Raji (cell line): ENCODE results near the gene AUTS2.

Experiments used
- POLR2A ChIP-seq: IDR thresholded peaks from 2 replicates; pipeline ENCODE4 v1.6.1; 2011; ENCODE audit warnings: low read depth, low read length, control low read depth; ENCODE audit not compliant: insufficient read depth

Gene AUTS2

DNA sequence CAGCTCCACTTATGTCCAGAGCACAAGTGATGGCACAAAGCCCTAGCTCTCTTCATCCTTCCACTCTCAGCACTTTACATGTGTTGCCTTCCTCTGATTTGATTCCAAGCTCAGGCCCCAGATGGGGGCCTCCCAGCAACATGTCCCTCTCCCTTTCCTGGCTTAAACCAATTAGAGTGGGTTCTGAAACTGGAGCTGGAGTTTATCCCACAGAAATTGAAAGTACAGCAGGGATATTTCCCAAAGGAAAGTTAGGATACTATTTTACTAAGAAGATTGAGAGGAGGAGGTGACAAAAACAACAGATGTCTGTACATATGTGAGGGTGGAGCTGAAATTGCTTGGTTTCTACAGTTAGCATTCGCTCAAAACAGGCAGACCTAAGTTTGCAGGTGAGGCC is 724.6 kb downstream of the AUTS2 start:
- no peak for TF ChIP-seq POLR2A

DNA sequence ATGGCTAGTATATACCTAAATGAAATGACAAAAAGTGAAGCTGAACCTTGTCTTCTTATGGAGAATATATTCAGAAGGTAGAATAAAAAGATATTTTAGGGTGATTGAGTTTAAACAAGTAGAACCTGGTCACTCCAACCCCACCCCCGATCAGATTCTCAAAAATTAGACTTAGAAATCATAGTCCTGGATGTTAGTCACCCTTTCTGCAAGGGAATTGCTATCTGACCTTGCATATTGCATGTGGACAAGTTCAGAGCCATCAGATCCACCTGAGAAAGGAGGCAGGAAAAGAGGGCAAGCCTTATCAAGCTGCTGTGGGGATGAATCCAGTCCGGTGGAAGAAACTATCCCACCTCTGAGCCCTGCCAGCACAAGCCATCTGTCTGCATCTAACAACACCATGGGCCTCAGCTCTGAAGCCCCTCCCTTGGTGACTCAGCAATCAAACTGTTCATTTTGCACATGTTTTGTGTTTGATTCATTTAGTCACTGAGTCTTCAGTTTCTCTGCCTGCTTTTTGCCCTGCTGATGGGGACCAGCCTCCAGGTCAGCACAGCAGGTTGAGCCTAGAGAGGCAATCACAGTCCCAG is 727.3 kb downstream of the AUTS2 start:
- no peak for TF ChIP-seq POLR2A

DNA sequence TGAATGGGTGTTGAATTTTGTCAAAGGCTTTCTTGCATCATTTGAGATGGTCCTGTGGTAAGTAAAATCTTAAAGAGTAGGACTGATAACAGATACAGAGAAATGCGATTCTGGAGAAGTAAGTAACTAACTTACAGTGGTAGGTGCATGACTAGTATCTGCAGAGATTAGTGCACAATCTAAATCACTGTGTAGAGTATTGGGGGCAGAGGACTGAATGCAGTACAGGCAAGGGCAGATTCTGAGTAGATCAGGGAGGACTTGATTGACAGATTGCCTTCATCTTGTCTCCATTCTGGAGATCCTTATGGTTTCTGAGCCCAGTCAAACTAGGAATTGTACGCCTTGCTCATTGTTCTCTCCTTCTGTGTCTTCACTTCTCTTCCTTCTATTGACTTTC is 736.0 kb downstream of the AUTS2 start:
- no peak for TF ChIP-seq POLR2A

DNA sequence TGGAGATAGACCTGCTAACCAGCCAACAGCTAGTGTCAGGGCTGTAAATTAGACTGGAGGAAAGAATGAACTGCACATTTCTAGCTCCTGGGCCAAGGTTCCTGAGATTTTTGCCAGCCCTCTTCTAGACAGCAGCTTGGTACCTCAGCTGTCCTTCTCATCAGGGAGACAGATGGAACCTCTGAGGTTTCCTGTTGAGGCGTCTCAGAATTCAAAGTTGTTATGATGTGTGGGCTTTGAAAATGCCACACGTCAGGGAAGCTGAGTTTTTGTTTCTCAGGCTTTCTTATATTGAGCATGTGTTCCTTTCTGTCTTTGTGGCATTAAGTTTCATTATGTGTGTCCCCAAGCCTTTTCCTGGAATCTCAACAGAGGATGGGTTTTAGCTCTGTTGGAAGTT is 736.6 kb downstream of the AUTS2 start:
- no peak for TF ChIP-seq POLR2A

DNA sequence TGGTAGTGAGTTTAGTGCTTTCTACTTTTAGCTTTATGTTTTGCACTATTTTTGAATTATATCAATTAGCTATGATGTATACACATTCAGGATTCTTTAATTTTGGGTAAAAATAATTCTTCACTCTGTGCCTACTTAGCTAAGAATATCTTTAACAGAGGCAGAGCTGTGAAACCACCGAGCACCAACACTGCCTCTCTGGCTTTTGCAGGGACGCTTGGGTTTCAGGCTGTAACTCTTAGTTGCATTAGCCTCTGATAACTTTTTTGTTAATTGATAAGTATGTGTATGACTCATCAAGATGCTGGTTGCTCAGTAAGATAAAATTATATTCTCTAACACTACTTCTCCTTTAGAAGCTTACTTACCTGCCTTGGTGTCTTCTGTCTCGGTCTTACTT is 738.3 kb downstream of the AUTS2 start:
- TF ChIP-seq POLR2A: no peak

DNA sequence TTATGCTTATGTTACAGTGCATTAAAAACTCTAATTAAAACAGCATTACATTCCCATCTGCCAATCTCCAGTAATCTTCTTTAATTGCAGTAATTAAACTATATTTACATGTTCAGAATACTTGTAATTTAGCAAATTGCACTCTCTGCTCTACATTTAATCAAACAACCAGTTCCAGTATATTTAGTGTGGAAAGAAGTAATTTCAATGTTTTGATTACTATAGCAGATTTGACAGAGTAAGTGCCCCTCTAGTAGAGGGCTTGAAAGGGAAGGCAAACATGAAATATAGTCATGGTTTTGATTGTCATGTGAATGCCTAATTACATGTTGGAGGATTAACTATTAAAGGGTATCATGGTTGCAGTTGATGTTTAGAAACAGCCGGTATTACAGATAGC is 739.7 kb downstream of the AUTS2 start:
- no peak for TF ChIP-seq POLR2A

DNA sequence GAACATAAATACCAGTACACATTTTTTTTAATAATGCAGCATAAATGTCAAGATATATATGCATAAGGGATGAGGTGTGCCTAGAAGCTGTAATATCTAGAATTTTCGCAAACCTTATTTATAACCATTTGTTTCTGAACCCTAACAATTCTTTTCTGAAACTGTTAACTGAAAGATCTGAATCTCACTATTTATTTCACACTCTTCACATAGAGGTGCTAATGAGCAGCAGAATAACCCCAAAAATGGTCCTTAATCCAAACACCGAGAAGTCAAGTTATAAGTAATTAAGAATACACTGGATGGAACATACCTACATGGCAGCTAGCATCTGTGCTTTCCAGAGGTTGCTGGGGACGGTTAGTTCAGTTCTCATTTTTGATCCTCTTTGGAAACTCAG is 742.0 kb downstream of the AUTS2 start:
- TF ChIP-seq POLR2A: no peak

DNA sequence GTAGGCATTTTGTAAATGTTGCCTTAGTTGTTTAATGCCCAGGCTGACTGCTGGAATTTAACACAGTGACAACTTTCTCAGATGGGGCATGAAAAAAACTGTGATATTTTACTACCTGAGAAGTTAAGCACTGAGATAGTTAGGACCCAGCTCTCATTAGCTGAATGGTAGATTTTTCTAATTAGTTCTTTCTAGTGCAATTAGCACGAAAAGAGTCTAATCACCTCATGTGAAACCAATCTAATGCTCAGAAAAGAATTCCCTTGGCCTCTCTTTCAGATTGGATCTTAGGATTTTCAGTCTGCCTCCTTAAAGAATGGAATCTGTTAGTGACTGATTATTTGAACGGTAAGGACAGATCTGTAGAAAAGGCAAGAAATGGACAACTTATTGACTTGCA is 743.2 kb downstream of the AUTS2 start:
- no peak for TF ChIP-seq POLR2A

DNA sequence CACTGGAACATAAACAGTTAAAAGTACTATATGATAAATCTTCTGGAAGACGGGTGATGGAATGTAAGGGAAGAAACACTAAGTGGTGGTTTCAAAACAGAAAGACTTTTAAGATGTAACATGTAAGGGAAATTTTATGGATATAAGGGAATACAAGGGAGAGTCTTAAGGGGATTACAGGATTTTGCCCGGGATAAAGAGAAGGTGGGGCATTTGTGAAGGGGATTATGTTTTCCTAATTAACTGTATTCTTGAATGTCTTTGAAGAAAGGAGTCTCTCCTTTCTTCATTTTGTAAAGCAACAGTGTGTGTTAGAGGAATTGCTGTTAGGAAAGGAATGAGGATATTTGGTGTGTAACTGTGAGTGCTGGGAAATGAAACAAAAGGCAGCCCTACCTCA is 745.2 kb downstream of the AUTS2 start:
- TF ChIP-seq POLR2A: no peak

DNA sequence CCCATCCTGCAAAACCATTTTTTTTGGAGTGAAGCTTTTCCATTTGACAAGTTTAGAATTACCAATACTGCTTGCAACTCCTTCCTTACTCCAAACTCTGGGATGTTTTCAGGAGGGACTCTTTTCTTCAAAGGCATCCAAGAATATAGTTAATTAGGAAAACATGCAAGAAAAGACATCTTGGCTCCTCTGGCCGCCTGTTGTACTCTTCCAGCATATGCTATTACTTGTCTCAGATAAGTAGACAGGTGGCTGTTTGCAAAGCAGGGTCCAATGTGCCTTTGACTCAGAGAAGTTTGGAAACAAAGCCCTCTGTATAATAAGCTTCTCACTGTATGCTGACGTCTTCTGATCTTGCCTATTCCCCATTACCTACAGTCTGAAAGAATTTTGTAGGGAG is 746.5 kb downstream of the AUTS2 start:
- TF ChIP-seq POLR2A: no peak

DNA sequence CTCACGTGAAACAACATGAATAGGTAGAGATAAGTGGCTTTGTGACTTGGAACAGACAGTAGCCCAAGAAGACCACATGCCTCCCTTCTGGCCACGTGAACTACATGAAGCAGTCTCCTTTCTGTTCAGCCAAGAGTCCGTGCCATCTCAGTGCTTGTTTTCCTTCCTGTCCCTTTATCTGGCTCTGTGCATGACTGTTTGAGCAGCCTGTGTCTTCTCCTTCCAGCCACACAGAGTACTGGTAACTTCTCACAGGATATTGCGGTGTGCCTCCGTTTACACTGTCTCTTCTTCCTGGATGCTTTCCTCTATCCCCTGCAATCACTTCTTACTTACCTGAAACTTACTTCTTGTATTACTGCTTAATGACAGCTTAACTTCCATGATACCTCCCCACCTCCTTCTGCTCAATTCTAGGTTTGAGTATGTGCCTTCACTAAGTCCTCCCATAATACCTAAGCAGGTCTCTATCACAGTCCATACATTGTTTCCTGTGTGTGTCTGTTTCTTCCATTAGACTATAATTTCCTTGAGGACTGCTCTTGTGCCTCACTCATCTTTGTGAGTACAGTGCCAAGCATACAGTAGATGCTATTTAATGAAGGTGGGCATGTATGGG is 748.7 kb downstream of the AUTS2 start:
- no peak for TF ChIP-seq POLR2A

DNA sequence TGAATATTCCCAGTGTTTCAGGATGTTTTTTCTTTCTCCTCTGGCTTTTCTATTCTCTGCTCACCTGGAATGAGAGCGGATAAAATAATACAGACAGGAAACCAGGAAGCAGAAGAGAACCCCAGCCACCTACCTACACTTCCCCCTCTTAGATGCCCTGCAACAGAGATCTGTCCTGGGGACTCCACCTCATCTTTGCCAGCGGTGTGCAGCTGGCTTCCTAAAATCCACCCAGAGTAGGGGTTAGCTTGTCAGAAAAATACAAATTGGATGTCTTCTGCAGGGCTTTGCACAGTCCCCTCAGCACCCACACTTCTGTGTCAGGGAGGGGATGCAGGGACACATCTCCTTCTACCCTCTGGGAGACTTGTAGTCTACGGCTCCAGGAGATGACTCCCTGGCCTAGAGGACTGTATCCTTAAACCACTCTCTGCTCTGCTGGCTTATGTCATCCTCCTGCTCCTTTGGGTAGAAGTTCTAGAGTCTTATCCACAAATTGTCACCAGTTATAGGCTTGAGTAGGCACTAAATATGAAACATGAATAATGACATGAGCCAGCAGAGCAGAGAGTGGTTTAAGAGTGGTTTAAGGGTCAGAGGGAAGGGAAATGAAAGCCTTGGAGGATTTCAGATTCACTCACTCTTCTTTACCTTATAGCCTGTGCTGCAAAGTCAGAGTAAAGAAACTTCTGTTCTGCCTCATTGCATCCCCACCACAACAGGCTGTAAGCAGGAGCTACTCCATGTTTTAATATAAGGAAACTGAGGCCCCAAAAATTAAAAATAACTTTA is 749.4 kb downstream of the AUTS2 start:
- no peak for TF ChIP-seq POLR2A

DNA sequence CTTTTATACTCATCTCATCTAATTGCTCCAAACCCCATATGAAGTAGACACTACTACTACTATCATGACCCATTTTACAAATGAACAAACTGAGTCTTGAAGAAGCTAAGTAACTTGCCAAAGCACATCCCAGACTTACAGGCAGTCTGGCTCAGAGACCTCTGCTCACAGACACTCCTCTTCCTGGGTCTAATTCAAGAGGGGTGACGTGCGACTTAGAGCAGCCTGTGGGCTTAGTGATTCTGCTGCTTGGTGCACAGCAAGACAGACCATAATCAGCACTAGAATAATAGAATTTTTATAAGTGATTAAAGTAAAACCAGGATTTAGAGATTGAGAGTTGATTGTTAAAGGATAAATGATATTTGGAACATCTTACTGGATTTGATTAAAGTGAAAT is 750.8 kb downstream of the AUTS2 start:
- no peak for TF ChIP-seq POLR2A

DNA sequence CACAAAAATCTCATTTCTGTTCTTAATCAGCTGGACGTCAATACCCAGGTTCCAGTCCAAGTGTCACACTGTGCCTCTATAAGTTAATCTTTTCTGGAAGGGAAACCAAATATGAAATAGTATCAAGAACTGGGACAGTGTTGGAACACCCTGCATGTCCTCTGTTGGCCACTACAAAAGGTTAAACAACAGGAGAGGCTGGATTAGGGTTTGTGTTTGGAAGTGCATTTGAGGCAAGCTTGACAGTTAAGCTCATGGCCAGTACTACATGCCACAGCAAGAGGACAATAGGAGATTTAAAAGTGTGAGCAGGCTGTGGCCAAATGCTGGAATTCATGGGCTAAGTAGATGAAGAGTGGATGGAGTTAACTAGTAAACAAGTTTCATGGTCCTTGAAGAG is 751.5 kb downstream of the AUTS2 start:
- TF ChIP-seq POLR2A: no peak

DNA sequence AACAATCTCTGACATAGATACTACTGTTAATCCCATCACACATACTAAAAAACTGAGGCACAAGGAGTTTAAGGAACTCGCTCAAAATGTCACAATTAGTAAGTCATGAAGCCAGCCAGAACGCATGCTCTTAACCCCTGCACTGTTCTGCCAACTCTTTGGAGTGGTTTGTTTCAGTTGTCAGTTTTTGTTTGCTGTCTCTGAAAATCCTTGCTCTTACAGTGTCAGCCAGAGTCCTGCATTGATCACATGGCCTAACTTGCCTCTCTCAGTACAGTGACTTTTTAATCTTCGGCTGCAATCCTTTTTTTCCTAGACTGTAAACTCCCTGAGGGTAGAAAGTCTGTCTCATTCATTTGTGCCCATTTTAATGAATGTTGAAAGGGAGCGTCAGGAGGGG is 753.8 kb downstream of the AUTS2 start:
- no peak for TF ChIP-seq POLR2A

DNA sequence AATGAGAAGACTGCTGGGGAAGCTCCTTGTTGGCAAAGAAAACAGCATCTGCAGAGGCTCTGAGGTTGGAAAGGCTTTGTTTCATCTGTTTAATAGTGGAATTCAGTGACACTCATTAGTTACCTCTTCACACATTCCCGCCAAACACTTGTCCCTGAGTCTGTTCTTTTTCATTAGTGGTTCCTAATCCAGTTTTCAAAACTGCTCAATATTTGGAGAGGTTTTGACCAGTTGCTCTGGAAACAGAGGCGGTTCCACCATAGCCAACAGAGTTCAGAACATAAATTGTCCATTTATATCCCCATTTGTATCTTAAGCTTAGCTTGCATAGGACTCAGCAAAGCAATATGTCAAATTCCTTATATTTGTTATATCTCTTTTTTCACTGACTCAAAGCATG is 754.6 kb downstream of the AUTS2 start:
- TF ChIP-seq POLR2A: no peak
